ENCODE measurements around the gene SLC66A1.

The SLC66A1 gene

GRCh38 chr1:19341201-19342061 lies 29.3 kb downstream of the SLC66A1 start:
- Histone ChIP-seq H3K36me3 (replicated peaks in 1 of 2; ENCODE audit: control insufficient read depth in 2 of 2, insufficient read depth in 2 of 2, low read length in 2 of 2) (peaks cover 30 to 68% of the 10 kb centered on the region in 2 donors), H2BK5ac (ENCODE audit: low read length) (no peak overlapping the region), H2BK12ac (ENCODE audit: low read length) (no peak overlapping the region), H3K4me1 (ENCODE audit: control insufficient read depth in 2 of 2, insufficient read depth in 1 of 2, low read depth in 1 of 2, low read length in 2 of 2) (peaks cover 2 to 12% of the 10 kb centered on the region in 2 donors), H3K9me3 (replicated peaks in 1 of 2; ENCODE audit: control insufficient read depth in 2 of 2, insufficient read depth in 1 of 2, low read depth in 1 of 2, low read length in 2 of 2) (no peaks in the 10 kb centered on the region), H3K14ac (ENCODE audit: low read length) (no peak overlapping the region), H3K4me2 (ENCODE audit: insufficient read depth, low read length, poor library complexity, severe bottlenecking) (no peak overlapping the region), H3K79me1 (ENCODE audit: low read depth, low read length) (peaks cover 2% of the 10 kb centered on the region), H3K9ac (ENCODE audit: low read depth, low read length, poor library complexity) (no peak overlapping the region), H3K4ac (ENCODE audit: low read length) (no peak overlapping the region), H3K18ac (ENCODE audit: low read length) (peak overlapping the region; percentile 29), H3K27me3 (ENCODE audit: control insufficient read depth in 3 of 3, insufficient read depth in 3 of 3, low read depth in 1 of 3, low read length in 3 of 3) (no peaks in the 10 kb centered on the region), H4K8ac (ENCODE audit: low read depth, low read length) (no peak overlapping the region), H2AK5ac (ENCODE audit: low read depth, low read length) (no peak overlapping the region), H2BK120ac (ENCODE audit: low read depth, low read length) (no peak overlapping the region), H2BK15ac (ENCODE audit: low read length) (no peak overlapping the region), H3K27ac (replicated peaks; ENCODE audit: low read length) (no peak overlapping the region), H4K91ac (ENCODE audit: low read depth, low read length, poor library complexity) (no peak overlapping the region), H3K4me3 (ENCODE audit: low read length in 2 of 2) (peak overlapping the region in 1 of 2 donors; percentile 8), H3K23ac (ENCODE audit: low read depth, low read length, poor library complexity) (no peak overlapping the region), H2AFZ (ENCODE audit: low read length) (no peak overlapping the region)
- WGBS, 2 donors (ENCODE audit: extremely low coverage in 2 of 2, insufficient read length in 2 of 2, insufficient replicate concordance in 1 of 2): no CpG with 5 or more reads among the region's 25 CpGs
- peak; percentile 64 for DNase-seq (ENCODE audit: low spot score)

GRCh38 chr1:19342062-19342750 lies 30.1 kb downstream of the SLC66A1 start:
- peak overlapping the region; percentile 31 for H2BK5ac ChIP-seq (ENCODE audit: low read length)
- H2BK15ac ChIP-seq (ENCODE audit: low read length): no peak overlapping the region
- no peak overlapping the region for H2BK12ac ChIP-seq (ENCODE audit: low read length)
- H3K4me3 ChIP-seq (ENCODE audit: low read length in 2 of 2): no peak overlapping the region
- H4K91ac ChIP-seq (ENCODE audit: low read depth, low read length, poor library complexity): no peak overlapping the region
- no peak overlapping the region for H2AFZ ChIP-seq (ENCODE audit: low read length)
- WGBS, 2 donors (ENCODE audit: extremely low coverage in 2 of 2, insufficient read length in 2 of 2, insufficient replicate concordance in 1 of 2): no CpG with 5 or more reads among the region's 27 CpGs
- H3K79me1 ChIP-seq (ENCODE audit: low read depth, low read length): peaks cover 2% of the 10 kb centered on the region
- peaks cover 32 to 71% of the 10 kb centered on the region in 2 donors for H3K36me3 ChIP-seq (replicated peaks in 1 of 2; ENCODE audit: control insufficient read depth in 2 of 2, insufficient read depth in 2 of 2, low read length in 2 of 2)
- H3K9ac ChIP-seq (ENCODE audit: low read depth, low read length, poor library complexity): no peak overlapping the region
- H3K14ac ChIP-seq (ENCODE audit: low read length): no peak overlapping the region
- H3K9me3 ChIP-seq (replicated peaks in 1 of 2; ENCODE audit: control insufficient read depth in 2 of 2, insufficient read depth in 1 of 2, low read depth in 1 of 2, low read length in 2 of 2): no peaks in the 10 kb centered on the region
- no peak overlapping the region for H2AK5ac ChIP-seq (ENCODE audit: low read depth, low read length)
- no peak overlapping the region for H3K4me2 ChIP-seq (ENCODE audit: insufficient read depth, low read length, poor library complexity, severe bottlenecking)
- no peak overlapping the region for H4K8ac ChIP-seq (ENCODE audit: low read depth, low read length)
- peaks cover 2 to 12% of the 10 kb centered on the region in 2 donors for H3K4me1 ChIP-seq (ENCODE audit: control insufficient read depth in 2 of 2, insufficient read depth in 1 of 2, low read depth in 1 of 2, low read length in 2 of 2)
- H3K23ac ChIP-seq (ENCODE audit: low read depth, low read length, poor library complexity): peak overlapping the region; percentile 68
- no peak overlapping the region for H2BK120ac ChIP-seq (ENCODE audit: low read depth, low read length)
- H3K18ac ChIP-seq (ENCODE audit: low read length): no peak overlapping the region
- no peak for DNase-seq (ENCODE audit: low spot score)
- H3K4ac ChIP-seq (ENCODE audit: low read length): no peak overlapping the region
- no peaks in the 10 kb centered on the region for H3K27me3 ChIP-seq (ENCODE audit: control insufficient read depth in 3 of 3, insufficient read depth in 3 of 3, low read depth in 1 of 3, low read length in 3 of 3)
- no peak overlapping the region for H3K27ac ChIP-seq (replicated peaks; ENCODE audit: low read length)

GRCh38 chr1:19342894-19343616 lies 30.9 kb downstream of the SLC66A1 start:
- Histone ChIP-seq H4K91ac (ENCODE audit: low read depth, low read length, poor library complexity) (no peak overlapping the region), H4K8ac (ENCODE audit: low read depth, low read length) (no peak overlapping the region), H3K4me1 (ENCODE audit: control insufficient read depth in 2 of 2, insufficient read depth in 1 of 2, low read depth in 1 of 2, low read length in 2 of 2) (peaks cover 2 to 12% of the 10 kb centered on the region in 2 donors), H2BK15ac (ENCODE audit: low read length) (no peak overlapping the region), H2BK5ac (ENCODE audit: low read length) (peak overlapping the region; percentile 31), H2BK12ac (ENCODE audit: low read length) (no peak overlapping the region), H3K18ac (ENCODE audit: low read length) (no peak overlapping the region), H3K4me3 (ENCODE audit: low read length in 2 of 2) (no peak overlapping the region), H3K27me3 (ENCODE audit: control insufficient read depth in 3 of 3, insufficient read depth in 3 of 3, low read depth in 1 of 3, low read length in 3 of 3) (no peaks in the 10 kb centered on the region), H3K9me3 (replicated peaks in 1 of 2; ENCODE audit: control insufficient read depth in 2 of 2, insufficient read depth in 1 of 2, low read depth in 1 of 2, low read length in 2 of 2) (no peaks in the 10 kb centered on the region), H3K14ac (ENCODE audit: low read length) (no peak overlapping the region), H3K27ac (replicated peaks; ENCODE audit: low read length) (no peak overlapping the region), H3K4ac (ENCODE audit: low read length) (no peak overlapping the region), H3K4me2 (ENCODE audit: insufficient read depth, low read length, poor library complexity, severe bottlenecking) (no peak overlapping the region), H3K79me1 (ENCODE audit: low read depth, low read length) (peaks cover 2% of the 10 kb centered on the region), H3K9ac (ENCODE audit: low read depth, low read length, poor library complexity) (no peak overlapping the region), H2AFZ (ENCODE audit: low read length) (no peak overlapping the region), H2AK5ac (ENCODE audit: low read depth, low read length) (no peak overlapping the region), H3K36me3 (replicated peaks in 1 of 2; ENCODE audit: control insufficient read depth in 2 of 2, insufficient read depth in 2 of 2, low read length in 2 of 2) (peaks cover 32 to 71% of the 10 kb centered on the region in 2 donors), H2BK120ac (ENCODE audit: low read depth, low read length) (no peak overlapping the region), H3K23ac (ENCODE audit: low read depth, low read length, poor library complexity) (no peak overlapping the region)
- no CpG with 5 or more reads among the region's 33 CpGs for WGBS, 2 donors (ENCODE audit: extremely low coverage in 2 of 2, insufficient read length in 2 of 2, insufficient replicate concordance in 1 of 2)
- no peak for DNase-seq (ENCODE audit: low spot score)
